Measurements from ENCODE around the gene GRAMD4. TPM values are rescaled to one million over a fixed set of nuclear protein-coding genes. Genes with fewer than 3 reads are reported as not detected.
A peak's percentile ranks its signal among the peaks of the same experiment; 100 is the strongest.

The GRAMD4 gene
- total and polyA plus RNA-seq, 12 donors = 15.0 to 241 (median 79.4) TPM

- TF ChIP-seq CTCF (IDR thresholded peaks at IDR 0.05) (no peak), POLR2A (IDR thresholded peaks at IDR 0.05) (no peak)
- Histone ChIP-seq H3K4me3 (no peak overlapping the region), H3K4me1 (replicated peaks in 1 of 2) (peaks cover under 1% of the 10 kb centered on the region in 2 donors), H3K36me3 (replicated peaks in 1 of 2) (peaks cover 0 to 10% of the 10 kb centered on the region in 2 donors), H3K9me3 (replicated peaks in 1 of 3) (no peaks in the 10 kb centered on the region), H3K27ac (no peak overlapping the region), H3K27me3 (no peaks in the 10 kb centered on the region)
- WGBS, 4 donors = 92 to 95% (median 94%) methylated on average over 12 of the region's 12 CpGs
- intact Hi-C loops (cut with DNase I) = no loop called here
- DNase-seq = no peak
Observed at GRCh38 chr22:46628756-46629155, 8.6 kb downstream of the GRAMD4 start.

GRCh38 chr22:46629291-46629690 lies 9.1 kb downstream of the GRAMD4 start:
- peaks cover 6% of the 10 kb centered on the region in 2 donors for H3K4me1 ChIP-seq (replicated peaks in 1 of 2)
- no peak for TF ChIP-seq CTCF (IDR thresholded peaks at IDR 0.05)
- TF ChIP-seq POLR2A (IDR thresholded peaks at IDR 0.05) = no peak
- no peaks in the 10 kb centered on the region for H3K9me3 ChIP-seq (replicated peaks in 1 of 3)
- H3K36me3 ChIP-seq (replicated peaks in 1 of 2) = peaks cover 0 to 10% of the 10 kb centered on the region in 2 donors
- DNase-seq = no peak
- H3K27ac ChIP-seq = no peak overlapping the region
- H3K27me3 ChIP-seq = no peaks in the 10 kb centered on the region
- 91 to 92% (median 91%) methylated on average over 11 to 16 of the region's 16 CpGs for WGBS, 4 donors
- H3K4me3 ChIP-seq = no peak overlapping the region
- intact Hi-C loops (cut with DNase I) = no loop called here

GRCh38 chr22:46631113-46631512 lies 10.9 kb downstream of the GRAMD4 start:
- WGBS, 4 donors = 89 to 97% (median 93%) methylated on average over 7 to 12 of the region's 13 CpGs
- no peaks in the 10 kb centered on the region for H3K27me3 ChIP-seq
- peaks cover 7 to 8% of the 10 kb centered on the region in 2 donors for H3K4me1 ChIP-seq (replicated peaks in 1 of 2)
- no peak for DNase-seq
- H3K36me3 ChIP-seq (replicated peaks in 1 of 2) = peaks cover 0 to 10% of the 10 kb centered on the region in 2 donors
- H3K27ac ChIP-seq = no peak overlapping the region
- H3K9me3 ChIP-seq (replicated peaks in 1 of 3) = no peaks in the 10 kb centered on the region
- intact Hi-C loops (cut with DNase I) = no loop called here
- TF ChIP-seq CTCF (IDR thresholded peaks at IDR 0.05) (no peak), POLR2A (IDR thresholded peaks at IDR 0.05) (no peak)
- H3K4me3 ChIP-seq = no peak overlapping the region

- peaks cover 0 to 4% of the 10 kb centered on the region in 2 donors for H3K36me3 ChIP-seq (replicated peaks in 1 of 2)
- H3K27ac ChIP-seq = peak overlapping the region in 1 of 5 donors; percentile 6
- peaks cover 7 to 8% of the 10 kb centered on the region in 2 donors for H3K4me1 ChIP-seq (replicated peaks in 1 of 2)
- intact Hi-C loops (cut with DNase I) = no loop called here
- no peak for TF ChIP-seq CTCF (IDR thresholded peaks at IDR 0.05)
- TF ChIP-seq POLR2A (IDR thresholded peaks at IDR 0.05) = no peak
- whole genome bisulfite sequencing, 4 donors = 90 to 95% (median 93%) methylated on average over 15 to 18 of the region's 18 CpGs
- H3K4me3 ChIP-seq = no peak overlapping the region
- H3K27me3 ChIP-seq = no peaks in the 10 kb centered on the region
- no peak for DNase-seq
- no peaks in the 10 kb centered on the region for H3K9me3 ChIP-seq (replicated peaks in 1 of 3)
Observed at GRCh38 chr22:46632646-46633249, 12.6 kb downstream of the GRAMD4 start.
